GM18873 (cell line): Measurements from ENCODE around the gene GFM2.
"Not testable (repeated sequence)": the region's sequence is repeated elsewhere in the genome, so short reads cannot be mapped to it uniquely, and the experiment has no call there.

Experiments used
- ATAC-seq: cut with Tn5 transposase; IDR thresholded peaks from one replicate; pipeline ENCODE4 v1.9.1; 2021; ENCODE audit warnings: mild to moderate bottlenecking, moderate library complexity, moderate number of reproducible peaks; ENCODE audit not compliant: unreplicated experiment, low FRiP score

GFM2 gene

DNA sequence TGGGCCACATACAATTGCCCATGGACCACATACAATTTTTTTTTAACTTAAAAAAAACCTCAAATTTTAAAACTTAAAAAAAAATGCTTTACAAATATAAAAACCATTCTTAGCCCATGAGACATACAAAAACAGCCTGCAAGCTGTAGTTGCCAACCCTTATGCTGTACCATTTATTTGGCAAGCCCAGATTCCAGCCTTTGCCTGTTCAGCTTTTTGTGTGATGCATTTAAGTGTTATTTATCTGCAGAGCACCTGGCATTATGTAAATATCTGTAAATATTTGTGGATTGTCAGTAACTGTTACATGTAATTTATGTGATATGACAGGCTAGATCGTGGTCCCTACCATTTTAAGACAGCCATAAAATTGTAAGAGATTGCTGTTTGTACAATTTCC lies 49.3 kb downstream of the GFM2 start:
- ATAC-seq = no peak

DNA sequence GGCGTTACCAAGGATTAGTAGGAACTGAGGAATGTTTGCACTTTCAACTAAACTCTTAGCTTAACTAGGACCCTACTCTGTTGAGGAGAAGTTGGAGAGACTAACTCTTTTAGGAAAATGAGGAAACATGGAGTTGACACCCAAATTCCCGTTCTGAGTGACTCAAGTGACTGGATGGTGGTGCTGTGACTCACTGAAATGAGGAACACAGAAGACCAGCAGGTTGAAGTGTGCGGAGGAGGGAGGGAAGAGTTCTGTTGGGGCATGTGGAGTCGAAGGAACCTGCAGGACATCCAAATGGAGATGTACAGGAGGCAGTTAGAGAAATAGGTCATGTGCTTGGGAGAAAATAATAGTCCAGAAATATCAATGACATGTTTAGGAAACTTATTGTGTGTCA lies 73.7 kb downstream of the GFM2 start:
- no peak for ATAC-seq

DNA sequence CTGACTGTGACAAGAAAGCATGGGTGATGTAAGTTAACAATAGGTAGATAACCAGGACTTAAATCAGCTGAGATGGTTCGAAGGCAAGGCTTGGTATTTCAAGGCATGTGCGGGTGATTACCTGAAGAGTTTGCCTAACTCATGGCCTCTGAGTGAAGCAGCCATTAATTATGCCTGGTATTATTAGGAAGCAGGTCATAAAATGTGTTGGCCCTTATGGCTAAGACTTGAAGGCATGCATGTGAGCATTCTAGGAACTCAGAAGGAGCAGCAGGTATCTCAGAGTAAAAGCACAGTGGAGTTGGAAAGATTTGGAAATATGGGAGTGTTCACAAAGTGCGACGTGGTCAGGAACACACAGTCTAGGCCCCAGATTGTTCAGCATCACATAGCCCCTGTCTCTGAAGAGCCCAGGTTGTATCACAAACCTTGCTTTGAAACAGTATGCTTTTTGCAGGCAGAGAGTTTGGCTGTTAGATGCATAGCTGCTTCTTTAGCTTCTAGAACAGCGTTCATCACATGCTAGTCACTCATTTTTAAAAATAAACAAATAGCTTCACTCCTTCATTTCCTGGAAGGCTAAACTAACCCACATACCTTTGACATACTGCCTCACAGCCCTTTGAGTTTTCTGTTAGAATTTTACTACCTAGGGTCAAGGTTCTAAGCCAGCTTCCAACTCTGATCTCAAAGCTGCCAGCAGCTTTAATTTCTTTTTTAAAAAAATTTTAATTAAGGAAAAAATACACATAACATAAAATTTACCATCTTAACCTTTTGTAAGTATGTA lies 79.8 kb downstream of the GFM2 start:
- ATAC-seq = no peak

DNA sequence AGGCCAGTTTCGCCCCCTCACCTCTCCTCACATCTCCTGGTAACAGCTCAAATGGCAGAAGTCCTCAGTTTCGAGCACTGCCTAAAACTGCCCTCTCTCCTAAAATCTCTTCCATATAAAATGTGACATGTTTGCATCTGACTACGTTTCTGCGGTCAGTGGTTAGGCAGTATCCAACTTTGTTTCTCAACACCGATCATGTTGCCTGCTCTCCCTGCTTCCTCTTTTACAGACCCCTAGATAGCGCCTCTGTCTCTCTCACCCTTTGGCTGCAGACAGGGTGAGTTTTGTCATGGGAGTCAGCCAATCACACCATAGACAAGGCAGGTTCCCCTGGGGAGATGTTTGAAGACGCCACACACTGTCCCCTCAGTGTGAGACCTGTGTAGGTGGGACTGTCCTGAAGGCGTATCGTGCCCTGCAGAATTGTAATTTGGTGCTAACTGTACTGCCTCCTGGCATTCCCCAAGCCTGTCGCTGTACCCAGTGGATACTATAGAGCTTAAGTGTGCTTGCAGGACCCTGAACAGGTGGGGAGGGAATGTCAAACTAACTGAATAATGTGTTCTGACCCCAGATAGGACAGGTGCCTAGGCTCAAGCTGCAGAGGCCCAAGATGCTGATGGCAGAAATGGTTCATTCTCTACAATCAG lies 80.8 kb downstream of the GFM2 start:
- peak; percentile 42 for ATAC-seq

DNA sequence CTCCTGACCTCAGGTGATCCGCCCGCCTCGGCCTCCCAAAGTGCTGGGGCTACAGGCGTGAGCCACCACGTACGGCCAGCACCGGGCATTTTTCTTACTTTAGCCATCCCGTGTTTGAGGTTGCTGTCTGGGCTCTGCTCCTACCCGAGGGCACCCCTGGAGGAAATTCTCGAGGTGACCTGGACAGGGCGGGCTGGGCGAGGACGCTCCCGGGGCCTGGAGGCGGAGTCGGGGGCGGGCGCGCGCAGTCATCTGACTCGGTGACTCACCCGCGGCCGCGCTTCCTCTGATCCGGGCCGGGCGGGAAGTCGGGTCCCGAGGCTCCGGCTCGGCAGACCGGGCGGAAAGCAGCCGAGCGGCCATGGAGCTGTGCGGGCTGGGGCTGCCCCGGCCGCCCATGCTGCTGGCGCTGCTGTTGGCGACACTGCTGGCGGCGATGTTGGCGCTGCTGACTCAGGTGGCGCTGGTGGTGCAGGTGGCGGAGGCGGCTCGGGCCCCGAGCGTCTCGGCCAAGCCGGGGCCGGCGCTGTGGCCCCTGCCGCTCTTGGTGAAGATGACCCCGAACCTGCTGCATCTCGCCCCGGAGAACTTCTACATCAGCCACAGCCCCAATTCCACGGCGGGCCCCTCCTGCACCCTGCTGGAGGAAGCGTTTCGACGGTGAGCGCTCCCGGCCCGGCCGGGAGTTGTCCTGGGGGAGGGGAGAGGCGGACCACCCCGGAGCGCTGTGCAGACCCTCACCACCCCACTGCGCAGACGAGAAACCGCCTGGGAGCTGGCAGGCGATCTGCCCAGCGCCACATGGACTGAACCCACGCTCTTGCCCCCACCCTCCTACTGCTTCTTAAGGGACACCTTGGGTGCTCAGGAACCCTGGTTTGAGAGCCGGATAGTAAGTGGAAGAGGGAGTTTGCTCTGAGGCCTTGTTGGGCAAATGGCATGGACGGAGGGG lies 81.7 kb downstream of the GFM2 start, which contains the start of gene HEXB:
TSS of gene HEXB (plus strand) at position 334 of the 952 bp plus-strand sequence. CDS start at position 362, 28 bp downstream.
- ATAC-seq = peak; percentile 54

DNA sequence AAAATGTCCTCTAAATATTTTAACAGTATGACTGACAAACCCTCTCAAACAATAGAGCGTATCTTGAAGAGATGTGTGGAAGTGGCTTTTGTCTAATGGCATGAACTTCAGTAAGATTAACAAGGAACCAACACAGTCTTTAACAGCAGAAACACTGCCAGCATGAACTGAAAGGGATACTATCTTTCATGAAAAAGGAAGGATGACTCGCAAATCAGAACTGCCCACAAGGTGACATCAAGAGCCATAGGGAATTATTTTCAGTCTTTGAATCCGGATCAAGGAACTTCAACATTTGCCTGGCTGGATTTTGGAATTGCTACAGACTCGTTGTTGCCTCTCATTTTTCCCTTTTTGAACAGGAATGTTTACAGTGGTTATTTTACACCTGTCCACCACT lies 87.0 kb downstream of the GFM2 start:
- no peak for ATAC-seq

DNA sequence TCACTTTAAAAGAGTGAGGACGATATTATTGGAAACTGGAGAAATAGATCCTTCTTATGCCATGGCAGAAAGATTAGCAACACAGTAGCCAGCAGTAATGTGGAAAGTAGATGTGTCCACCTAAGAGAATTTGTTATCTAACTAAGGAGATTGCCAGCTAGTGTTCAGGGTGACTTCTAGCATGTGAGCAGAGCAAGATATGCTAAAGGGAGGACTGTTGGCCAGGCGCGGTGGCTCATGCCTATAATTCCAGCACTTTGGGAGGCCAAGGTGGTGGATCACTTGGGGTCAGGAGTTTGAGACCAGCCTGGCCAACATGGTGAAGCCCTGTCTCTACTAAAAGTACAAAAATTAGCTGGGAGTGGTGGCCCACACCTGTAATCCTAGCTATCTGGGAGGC lies 87.6 kb downstream of the GFM2 start:
- ATAC-seq = not testable (repeated sequence)

DNA sequence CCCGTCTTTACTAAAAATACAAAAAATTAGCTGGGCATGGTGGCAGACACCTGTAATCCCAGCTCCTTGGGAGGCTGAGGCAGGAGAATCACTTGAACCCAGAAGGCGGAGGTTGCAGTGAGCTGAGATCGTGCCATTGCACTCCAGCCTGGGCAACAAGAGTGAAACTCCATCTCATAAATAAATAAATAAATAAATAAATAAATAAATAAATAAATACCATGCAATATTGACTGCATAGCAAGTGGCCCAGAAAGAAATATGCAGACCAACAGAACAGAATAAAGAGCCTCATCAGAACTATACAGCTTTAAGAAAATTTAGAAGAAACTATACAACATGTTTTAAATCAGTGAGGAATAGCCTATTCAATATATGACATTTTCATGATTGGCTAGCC lies 88.8 kb downstream of the GFM2 start:
- ATAC-seq = not testable (repeated sequence)

DNA sequence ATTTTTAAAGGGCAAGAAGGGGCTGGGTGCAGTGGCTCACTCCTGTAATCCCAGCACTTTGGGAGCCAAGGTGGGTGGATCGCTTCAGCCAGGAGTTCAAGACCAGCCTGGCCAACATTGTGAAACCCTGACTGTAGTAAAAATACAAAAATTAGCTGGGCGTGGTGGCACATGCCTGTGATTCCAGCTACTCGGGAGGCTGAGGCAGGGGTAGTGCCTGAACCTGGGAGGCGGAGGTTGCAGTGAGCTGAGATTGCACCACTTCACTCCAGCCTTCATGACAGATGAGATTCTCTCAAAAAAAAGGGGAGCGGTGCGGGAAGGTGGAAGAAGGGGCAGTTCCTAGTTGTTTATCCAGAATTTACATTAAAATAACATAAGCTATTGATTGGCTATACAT lies 90.5 kb downstream of the GFM2 start:
- ATAC-seq = not testable (repeated sequence)

DNA sequence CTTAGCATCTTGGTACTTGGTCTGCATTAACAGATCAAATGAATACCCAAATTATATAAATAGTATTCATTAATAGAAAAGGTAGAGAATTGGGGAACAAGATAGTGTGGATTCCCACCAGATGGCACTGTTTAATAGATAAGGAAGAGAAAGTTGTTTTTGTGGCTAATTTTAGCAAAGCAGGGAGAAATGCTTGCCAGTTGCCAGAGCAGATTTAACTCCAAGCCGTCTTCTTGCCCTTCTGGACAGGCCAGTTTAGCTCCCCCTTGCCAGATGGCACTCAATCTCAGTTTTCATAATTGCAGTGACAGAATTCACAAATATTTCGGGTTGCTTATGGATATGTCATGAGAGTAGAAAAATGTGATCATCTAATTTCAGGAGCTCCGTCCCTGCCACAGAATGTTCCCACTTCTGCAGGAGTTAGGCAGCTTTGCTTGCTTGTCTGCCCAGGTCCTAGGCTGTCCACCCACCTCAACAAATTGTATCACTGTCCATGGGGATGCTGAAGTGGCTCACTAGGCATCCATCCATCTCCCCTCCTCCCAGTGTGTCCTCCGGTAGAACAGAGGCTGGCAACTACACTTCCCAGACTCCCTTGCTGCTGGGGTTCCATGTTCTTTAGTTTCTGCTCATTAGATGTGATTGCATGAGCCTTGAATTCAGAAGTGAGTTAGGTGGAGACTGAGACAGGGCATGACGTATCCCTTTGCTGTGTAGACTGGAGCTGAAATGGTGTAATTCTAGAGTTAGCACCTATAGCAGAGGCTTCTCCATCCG lies 93.7 kb downstream of the GFM2 start:
- ATAC-seq = no peak

DNA sequence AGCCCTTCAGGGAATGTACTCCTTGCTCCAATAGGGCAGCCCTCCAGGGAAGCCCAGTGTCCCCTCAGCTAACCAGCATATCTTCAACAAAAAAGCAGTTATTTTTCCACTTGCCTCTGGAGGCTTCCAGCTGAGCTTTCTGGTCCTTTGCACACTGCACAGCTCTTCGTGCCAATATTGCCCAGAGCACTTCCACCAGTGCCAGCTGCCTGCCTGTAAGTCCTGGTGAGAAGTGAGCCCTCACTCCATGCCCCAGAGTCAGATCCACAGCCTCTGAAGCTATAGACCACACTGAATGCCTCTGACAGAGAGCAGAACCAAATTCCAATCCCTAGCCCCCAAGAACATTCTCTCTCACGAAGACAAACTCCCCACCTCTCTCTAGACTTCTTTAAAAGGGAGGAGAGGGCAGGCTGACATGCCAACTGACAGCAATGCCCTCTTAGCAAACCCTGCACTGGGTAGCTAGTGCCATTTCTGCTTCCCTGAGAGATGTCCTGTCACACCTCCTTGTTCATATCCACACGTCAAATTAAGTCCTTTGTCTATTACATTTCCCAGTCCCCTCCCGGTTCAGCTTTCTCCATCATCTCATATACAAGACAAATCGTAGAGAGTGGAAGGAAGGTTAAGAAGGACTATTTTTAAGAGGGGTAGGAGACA lies 94.6 kb downstream of the GFM2 start:
- no peak for ATAC-seq
